Right lobe of liver (tissue), 6 donors: ENCODE results near the gene HIP1. TPM values are rescaled to one million over a fixed set of nuclear protein-coding genes. Genes with fewer than 3 reads are reported as not detected.

Source experiments
- ATAC-seq, 4 donors: fragments of 200-7000 bp; cut with Tn5 transposase; one replicate each; pipeline ENCODE4 v1.9.1; 2020; ENCODE audit warnings: mild to moderate bottlenecking in 4 of 4, moderate library complexity in 4 of 4
- DNase-seq, 3 donors: peaks; one replicate each; pipeline ENCODE4 v3.0.0-alpha.2; 2020
- H3K27ac ChIP-seq, 3 donors: fragments of 200-600 bp; one replicate each; pipeline ENCODE4 v1.8.0; 2022
- H3K27me3 ChIP-seq, 2 donors: fragments of 200-600 bp; one replicate each; pipeline ENCODE4 v1.8.0; 2022
- H3K36me3 ChIP-seq, 4 donors: fragments of 200-600 bp; sonication (generic) in 1 of 4; one replicate each; pipeline versions ENCODE4 v1.5.1 to v1.8.0; 2017 to 2022; ENCODE audit warnings: control low read depth in 1 of 4
- H3K4me1 ChIP-seq, 4 donors: fragments of 200-600 bp; sonication (generic) in 1 of 4; one replicate each; pipeline versions ENCODE4 v1.5.1 to v1.8.0; 2017 to 2022; ENCODE audit warnings: control low read depth in 1 of 4
- H3K4me3 ChIP-seq, 3 donors: fragments of 200-600 bp; one replicate each; pipeline ENCODE4 v1.8.0; 2022
- H3K9me3 ChIP-seq, 4 donors: fragments of 200-600 bp; sonication (generic) in 1 of 4; one replicate each; pipeline versions ENCODE4 v1.5.1 to v1.8.0; 2017 to 2022; ENCODE audit warnings: control low read depth in 1 of 4
- POLR2A ChIP-seq: fragments of 450-650 bp; IDR thresholded peaks from one replicate; pipeline ENCODE4 v1.6.1; 2017; ENCODE audit warnings: antibody characterized with exemption, mild to moderate bottlenecking
- WGBS: methylation state at CpG from one replicate; pipeline ENCODE4 v1.1.6; 2018; ENCODE audit warnings: low coverage, low lambda C conversion rate; ENCODE audit not compliant: insufficient coverage; ENCODE audit errors: missing lambda C conversion rate; 5-methylcytosine and 5-hydroxymethylcytosine counted together
- intact Hi-C, 2 donors: fragments of 100-400 bp; cut with DNase I; formaldehyde crosslinking; loops; one replicate each; pipeline versions ENCODE4 v1.11.2 to v1.14.1; 2022
- total RNA-seq, 6 experiments: library from RNA; depleted of rRNA in 2 of 6; stranded (reverse); fragments of >200 nt in 2 of 6; fragmentation: NEBNext Ultra II Directional in 3 of 6; extraction: Animal tissue kit (Norgen Biotek cat#: 25700) in 3 of 6; gene quantifications; one replicate each; pipeline versions ENCODE4 v1.1.0 to v1.2.4, GENCODE V29; 2016 to 2023
- TF ChIP-seq, protein P1 (sequence below), 4 donors: fragments of 200-600 bp in 3 of 4; fragments of 450-650 bp in 1 of 4; IDR thresholded peaks; one replicate each; pipeline versions ENCODE4 v1.5.1 to v1.8.0; 2016 to 2022; ENCODE audit warnings: antibody characterized with exemption in 4 of 4, mild to moderate bottlenecking in 2 of 4
- donor health status: DM: no; HTN: yes; CAD: no.
- donor health status: DM: no; HTN: no; CAD: no.
- donor health status: DM: no; HTN: no; CAD: no.
- donor health status: DM: no; HTN: yes; CAD: no.
- donor health status: DM: no; HTN: yes; CAD: no.

Gene HIP1
- total RNA-seq, 6 experiments from 2014 or later, result 17.6 to 23.0 (median 18.8) TPM

DNA sequence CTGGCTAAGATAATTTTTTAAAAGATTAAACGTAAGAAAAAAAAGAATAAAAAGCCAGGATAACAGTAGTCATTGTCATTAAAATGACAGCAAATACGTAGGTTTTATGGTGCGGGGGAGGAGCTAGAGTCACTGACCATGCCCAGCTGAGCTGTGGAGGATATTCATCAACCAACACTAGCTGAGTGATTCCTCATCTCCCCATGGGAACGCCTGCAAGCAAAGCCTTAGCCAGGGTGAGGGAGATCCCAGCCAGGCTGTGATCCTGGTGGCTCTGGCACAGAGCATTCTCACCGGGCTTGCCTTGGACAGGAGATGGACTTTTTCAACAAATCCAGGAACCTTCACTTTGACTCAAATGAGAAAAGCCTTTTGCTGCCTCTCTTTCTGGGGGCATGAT lies 94.2 kb downstream of the HIP1 start:
- TF ChIP-seq, protein P1, sequence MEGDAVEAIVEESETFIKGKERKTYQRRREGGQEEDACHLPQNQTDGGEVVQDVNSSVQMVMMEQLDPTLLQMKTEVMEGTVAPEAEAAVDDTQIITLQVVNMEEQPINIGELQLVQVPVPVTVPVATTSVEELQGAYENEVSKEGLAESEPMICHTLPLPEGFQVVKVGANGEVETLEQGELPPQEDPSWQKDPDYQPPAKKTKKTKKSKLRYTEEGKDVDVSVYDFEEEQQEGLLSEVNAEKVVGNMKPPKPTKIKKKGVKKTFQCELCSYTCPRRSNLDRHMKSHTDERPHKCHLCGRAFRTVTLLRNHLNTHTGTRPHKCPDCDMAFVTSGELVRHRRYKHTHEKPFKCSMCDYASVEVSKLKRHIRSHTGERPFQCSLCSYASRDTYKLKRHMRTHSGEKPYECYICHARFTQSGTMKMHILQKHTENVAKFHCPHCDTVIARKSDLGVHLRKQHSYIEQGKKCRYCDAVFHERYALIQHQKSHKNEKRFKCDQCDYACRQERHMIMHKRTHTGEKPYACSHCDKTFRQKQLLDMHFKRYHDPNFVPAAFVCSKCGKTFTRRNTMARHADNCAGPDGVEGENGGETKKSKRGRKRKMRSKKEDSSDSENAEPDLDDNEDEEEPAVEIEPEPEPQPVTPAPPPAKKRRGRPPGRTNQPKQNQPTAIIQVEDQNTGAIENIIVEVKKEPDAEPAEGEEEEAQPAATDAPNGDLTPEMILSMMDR (IDR thresholded peaks at IDR 0.05), result no peak
- no peak for TF ChIP-seq POLR2A
- H3K4me1 ChIP-seq, result peaks cover 0 to 5% (median 0%) of the 10 kb centered on the region in 4 donors
- no peak overlapping the region for H3K27ac ChIP-seq
- DNase-seq, result no peak
- H3K36me3 ChIP-seq, result no peaks in the 10 kb centered on the region
- ATAC-seq, result no peak
- no peaks in the 10 kb centered on the region for H3K27me3 ChIP-seq
- intact Hi-C loops, result loop anchor here in 1 of 2 donors (10.0 kb wide), 1 partner anchor 110 kb away; no protein-coding TSS in a partner anchor
- WGBS, result 81% methylated on average over 3 of the region's 5 CpGs
- H3K4me3 ChIP-seq, result no peak overlapping the region
- H3K9me3 ChIP-seq, result no peaks in the 10 kb centered on the region

DNA sequence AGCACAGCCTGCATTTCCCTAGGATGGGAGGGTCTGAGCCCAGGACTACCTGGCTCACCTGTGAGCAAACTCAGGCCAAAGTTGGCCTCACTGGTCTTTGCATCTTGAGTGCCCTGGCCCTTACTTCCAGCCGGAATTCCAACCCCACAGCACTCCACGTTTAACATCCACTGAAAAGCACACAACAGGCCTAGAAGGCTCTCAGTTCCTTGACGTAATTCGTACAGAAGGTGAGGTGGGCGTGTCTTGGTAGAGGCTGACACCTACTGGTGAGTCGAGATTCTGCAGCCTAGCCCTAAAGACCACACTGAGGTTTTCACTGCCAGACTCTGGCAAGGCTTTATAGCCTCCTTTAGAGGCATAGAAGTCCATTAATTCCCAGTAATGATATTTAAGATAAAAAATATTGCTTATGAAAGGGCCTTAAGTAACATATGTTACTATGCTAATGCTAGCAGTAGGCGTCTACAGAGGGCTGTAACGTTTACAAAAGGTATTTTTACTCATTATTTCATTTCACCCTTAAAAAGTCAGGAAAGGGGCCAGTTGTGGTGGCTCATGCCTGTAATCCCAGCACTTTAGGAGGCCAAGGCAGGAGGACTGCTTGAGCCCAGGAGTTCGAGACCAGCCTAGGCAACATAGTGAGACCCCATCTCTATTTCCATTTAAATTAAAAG lies 95.8 kb downstream of the HIP1 start:
- intact Hi-C loops, result loop anchor here in 1 of 2 donors (10.0 kb wide), 1 partner anchor 112 kb away; no protein-coding TSS in a partner anchor
- ATAC-seq, result peak; percentile 72 to 83 (median 80)
- TF ChIP-seq, protein P1 (IDR thresholded peaks at IDR 0.05), result peak; percentile 69 to 85 (median 76)
- TF ChIP-seq POLR2A, result no peak

DNA sequence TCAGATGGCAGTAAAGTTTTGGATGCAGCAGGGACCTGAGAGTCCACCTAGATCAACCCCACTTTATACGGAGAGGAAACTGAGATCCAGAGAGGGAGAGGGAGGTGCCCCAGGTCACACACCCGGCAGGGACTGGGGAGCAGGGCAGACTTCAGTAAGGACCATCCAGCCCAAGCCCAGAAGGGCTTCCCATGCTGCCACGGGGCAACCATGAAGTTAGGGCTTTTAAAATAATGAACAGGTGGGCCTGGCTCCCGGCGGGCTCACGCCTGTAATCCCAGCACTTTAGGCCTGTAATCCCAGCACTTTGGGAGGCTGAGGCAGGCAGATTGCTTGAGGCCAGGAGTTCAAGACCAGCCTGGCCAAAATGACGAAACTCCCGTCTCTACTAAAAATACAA lies 98.5 kb downstream of the HIP1 start:
- ATAC-seq (no peak), DNase-seq (no peak)
- WGBS, result 93% methylated on average over 2 of the region's 8 CpGs
- H3K27me3 ChIP-seq, result no peaks in the 10 kb centered on the region
- no peaks in the 10 kb centered on the region for H3K4me1 ChIP-seq
- TF ChIP-seq, protein P1 (IDR thresholded peaks at IDR 0.05), result no peak
- TF ChIP-seq POLR2A, result no peak
- H3K27ac ChIP-seq, result no peak overlapping the region
- no peaks in the 10 kb centered on the region for H3K9me3 ChIP-seq
- no peaks in the 10 kb centered on the region for H3K36me3 ChIP-seq
- intact Hi-C loops, result loop anchor here in 1 of 2 donors (10.0 kb wide), 1 partner anchor 115 kb away; no protein-coding TSS in a partner anchor
- no peak overlapping the region for H3K4me3 ChIP-seq

More for the DNA sequence above, 95.8 kb downstream of the HIP1 start:
- 47% methylated on average over 8 of the region's 9 CpGs for WGBS
- Histone ChIP-seq H3K4me3 (no peak overlapping the region), H3K27me3 (no peaks in the 10 kb centered on the region), H3K4me1 (no peaks in the 10 kb centered on the region), H3K9me3 (no peaks in the 10 kb centered on the region), H3K27ac (no peak overlapping the region), H3K36me3 (no peaks in the 10 kb centered on the region)
- peak in 2 of 3 donors; percentile 40 to 68 for DNase-seq

DNA sequence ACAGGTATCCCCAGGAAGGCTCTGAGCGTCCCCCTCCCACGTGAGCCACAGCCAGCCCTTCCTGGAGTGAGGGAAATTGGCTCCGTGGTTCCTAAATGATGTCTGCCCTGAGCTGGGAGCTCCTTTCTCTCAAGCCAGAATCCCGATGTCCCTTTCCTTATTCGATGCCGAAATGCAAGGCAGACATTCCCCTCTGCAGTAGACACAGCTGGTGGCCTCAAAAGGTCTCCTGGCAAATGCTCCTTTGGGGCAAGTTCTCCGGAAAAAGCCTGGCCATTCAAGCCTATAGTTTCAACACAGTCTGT lies 98.9 kb downstream of the HIP1 start:
- Histone ChIP-seq H3K27me3 (no peaks in the 10 kb centered on the region), H3K4me1 (no peaks in the 10 kb centered on the region), H3K27ac (peak overlapping the region in 1 of 3 donors; percentile 47), H3K36me3 (no peaks in the 10 kb centered on the region), H3K9me3 (no peaks in the 10 kb centered on the region), H3K4me3 (peak overlapping the region in 2 of 3 donors; percentile 65 to 67)
- 37% methylated on average over 3 of the region's 7 CpGs for WGBS
- TF ChIP-seq, protein P1 (IDR thresholded peaks at IDR 0.05), result no peak
- no peak for TF ChIP-seq POLR2A
- intact Hi-C loops, result loop anchor here in 1 of 2 donors (10.0 kb wide), 1 partner anchor 115 kb away; no protein-coding TSS in a partner anchor
- ATAC-seq (peak in 2 of 4 donors; percentile 9 to 22), DNase-seq (no peak)
